ENCODE data around the gene FGF9. TPM values are rescaled to one million over a fixed set of nuclear protein-coding genes. Genes with fewer than 3 reads are reported as not detected.

Gene FGF9
- total and polyA plus RNA-seq, 2 of the 8 experiments (the other 6 are each of a cell fraction or from before 2014, with no cell fraction given) = 0.02 TPM; not detected in 1

DNA sequence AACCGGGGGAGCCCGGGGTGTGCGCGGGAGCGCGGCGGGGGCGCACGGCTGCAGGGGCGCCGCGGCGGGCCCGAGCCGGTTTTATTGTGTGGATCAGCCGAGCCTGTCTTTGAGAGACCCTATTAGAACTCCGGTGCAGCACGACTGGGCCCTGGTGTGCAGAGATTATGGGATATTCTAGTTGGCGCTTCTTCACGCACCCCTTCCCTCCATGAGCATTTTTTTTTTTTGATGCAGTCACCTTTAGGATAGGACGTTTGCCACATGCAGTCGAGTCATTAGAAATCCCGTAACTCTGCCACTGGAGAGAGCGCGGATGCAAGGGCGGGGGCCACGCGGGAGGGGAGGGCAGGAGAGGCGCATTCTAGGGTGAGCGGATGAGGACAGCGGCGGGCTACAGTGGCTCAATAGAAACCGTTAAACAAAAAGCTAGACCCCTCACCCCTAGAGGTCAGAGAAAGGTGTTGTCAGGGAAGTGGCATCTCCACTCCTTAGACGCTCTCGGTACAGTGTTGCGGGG is 3.7 kb downstream of the FGF9 start (continued):
- TF ChIP-seq SUZ12 (IDR thresholded peaks at IDR 0.05; ENCODE audit: low read length) (no peak), RAD21 (IDR thresholded peaks at IDR 0.05 in 1 of 2, conservative IDR thresholded peaks at IDR 0.05 in 1 of 2; ENCODE audit: low read depth in 2 of 2, low read length in 2 of 2) (no peak), KDM1A (IDR thresholded peaks at IDR 0.05; ENCODE audit: borderline replicate concordance, low read length) (peak; percentile 78), SIX5 (IDR thresholded peaks at IDR 0.05; ENCODE audit: low read depth, low read length) (no peak)

Measured in H1 (cell line).